MM.1S (cell line): ENCODE measurements around the gene CCDC83.

ENCODE experiments used
- EZH2 ChIP-seq: fragments of 300-600 bp; sonication (generic); optimal IDR thresholded peaks from 2 replicates; pipeline ENCODE3; 2017; ENCODE audit warnings: low read depth, mild to moderate bottlenecking, antibody characterized with exemption, low read length, mixed read lengths
- TF ChIP-seq, protein P1 (sequence below): fragments of 300-600 bp; sonication (generic); IDR thresholded peaks from 2 replicates; pipeline ENCODE4 v1.5.1; 2016; ENCODE audit warnings: antibody characterized with exemption, low read length, mixed read lengths

DNA sequence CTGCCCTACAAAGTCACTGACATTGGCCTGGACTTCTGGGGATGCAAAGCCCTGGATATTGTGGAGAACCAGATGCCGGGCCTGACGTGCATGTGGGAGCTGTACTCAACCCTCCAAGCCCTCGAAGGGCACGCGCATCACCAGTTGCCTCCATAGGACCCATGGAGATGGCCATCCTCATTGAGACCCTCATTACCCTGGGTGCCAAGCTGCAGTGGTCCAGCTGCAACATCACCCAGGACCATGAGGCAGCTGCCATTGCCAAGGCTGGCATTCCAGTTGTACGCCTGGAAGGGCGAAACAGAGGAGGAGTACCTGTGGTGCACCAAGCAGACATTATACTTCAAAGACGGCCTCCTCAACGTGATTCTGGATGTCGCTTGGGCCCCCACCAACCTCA is 1.9 kb downstream of the CCDC83 start:
- TF ChIP-seq, protein P1, sequence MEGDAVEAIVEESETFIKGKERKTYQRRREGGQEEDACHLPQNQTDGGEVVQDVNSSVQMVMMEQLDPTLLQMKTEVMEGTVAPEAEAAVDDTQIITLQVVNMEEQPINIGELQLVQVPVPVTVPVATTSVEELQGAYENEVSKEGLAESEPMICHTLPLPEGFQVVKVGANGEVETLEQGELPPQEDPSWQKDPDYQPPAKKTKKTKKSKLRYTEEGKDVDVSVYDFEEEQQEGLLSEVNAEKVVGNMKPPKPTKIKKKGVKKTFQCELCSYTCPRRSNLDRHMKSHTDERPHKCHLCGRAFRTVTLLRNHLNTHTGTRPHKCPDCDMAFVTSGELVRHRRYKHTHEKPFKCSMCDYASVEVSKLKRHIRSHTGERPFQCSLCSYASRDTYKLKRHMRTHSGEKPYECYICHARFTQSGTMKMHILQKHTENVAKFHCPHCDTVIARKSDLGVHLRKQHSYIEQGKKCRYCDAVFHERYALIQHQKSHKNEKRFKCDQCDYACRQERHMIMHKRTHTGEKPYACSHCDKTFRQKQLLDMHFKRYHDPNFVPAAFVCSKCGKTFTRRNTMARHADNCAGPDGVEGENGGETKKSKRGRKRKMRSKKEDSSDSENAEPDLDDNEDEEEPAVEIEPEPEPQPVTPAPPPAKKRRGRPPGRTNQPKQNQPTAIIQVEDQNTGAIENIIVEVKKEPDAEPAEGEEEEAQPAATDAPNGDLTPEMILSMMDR: no peak
- TF ChIP-seq EZH2: no peak
